Measurements from ENCODE around the gene DIP2A.

The DIP2A gene

GRCh38 chr21:46458315-46459023, at the start of gene DIP2A:
Gene DIP2A (plus strand): TSS chr21:46458891. CDS start chr21:46459132, 241 bp downstream.
- peak; percentile 84 for DNase-seq (ENCODE audit: low read depth, low spot score)

GRCh38 chr21:46409641-46410406, 48.9 kb upstream of the DIP2A start:
- DNase-seq (ENCODE audit: low read depth, low spot score) = no peak

- DNase-seq (ENCODE audit: low read depth, low spot score) = no peak
Observed at GRCh38 chr21:46410516-46410915, 48.2 kb upstream of the DIP2A start.

GRCh38 chr21:46411236-46411635, 47.5 kb upstream of the DIP2A start:
- no peak for DNase-seq (ENCODE audit: low read depth, low spot score)

- DNase-seq (ENCODE audit: low read depth, low spot score) = no peak
Observed at GRCh38 chr21:46411691-46412090, 47.0 kb upstream of the DIP2A start.

- DNase-seq (ENCODE audit: low read depth, low spot score) = no peak
Observed at GRCh38 chr21:46412521-46413364, 45.9 kb upstream of the DIP2A start.

- DNase-seq (ENCODE audit: low read depth, low spot score) = no peak
Observed at GRCh38 chr21:46413365-46413696, 45.4 kb upstream of the DIP2A start.

- DNase-seq (ENCODE audit: low read depth, low spot score) = no peak
Observed at GRCh38 chr21:46414965-46415275, 43.8 kb upstream of the DIP2A start.

- no peak for DNase-seq (ENCODE audit: low read depth, low spot score)
Observed at GRCh38 chr21:46416551-46416950, 42.1 kb upstream of the DIP2A start.

- no peak for DNase-seq (ENCODE audit: low read depth, low spot score)
Observed at GRCh38 chr21:46418265-46418946, 40.3 kb upstream of the DIP2A start.

- no peak for DNase-seq (ENCODE audit: low read depth, low spot score)
Observed at GRCh38 chr21:46420241-46421190, 38.2 kb upstream of the DIP2A start.

- no peak for DNase-seq (ENCODE audit: low read depth, low spot score)
Observed at GRCh38 chr21:46421191-46421750, 37.4 kb upstream of the DIP2A start.

- no peak for DNase-seq (ENCODE audit: low read depth, low spot score)
Observed at GRCh38 chr21:46421756-46422555, 36.7 kb upstream of the DIP2A start.

- DNase-seq (ENCODE audit: low read depth, low spot score) = no peak
Observed at GRCh38 chr21:46422636-46423241, 36.0 kb upstream of the DIP2A start.

GRCh38 chr21:46423546-46424038, 35.1 kb upstream of the DIP2A start:
- no peak for DNase-seq (ENCODE audit: low read depth, low spot score)

- DNase-seq (ENCODE audit: low read depth, low spot score) = no peak
Observed at GRCh38 chr21:46424039-46424591, 34.6 kb upstream of the DIP2A start.

- DNase-seq (ENCODE audit: low read depth, low spot score) = no peak
Observed at GRCh38 chr21:46424621-46425020, 34.1 kb upstream of the DIP2A start.

GRCh38 chr21:46425041-46425440, 33.6 kb upstream of the DIP2A start:
- no peak for DNase-seq (ENCODE audit: low read depth, low spot score)

GRCh38 chr21:46425571-46425970, 33.1 kb upstream of the DIP2A start:
- DNase-seq (ENCODE audit: low read depth, low spot score) = peak; percentile 44
